ENCODE results near the gene PLCL1. TPM values are rescaled to one million over a fixed set of nuclear protein-coding genes. Genes with fewer than 3 reads are reported as not detected.

Gene PLCL1
- total RNA-seq, 2 donors from 2014 or later: 6.7 to 6.8 TPM

DNA sequence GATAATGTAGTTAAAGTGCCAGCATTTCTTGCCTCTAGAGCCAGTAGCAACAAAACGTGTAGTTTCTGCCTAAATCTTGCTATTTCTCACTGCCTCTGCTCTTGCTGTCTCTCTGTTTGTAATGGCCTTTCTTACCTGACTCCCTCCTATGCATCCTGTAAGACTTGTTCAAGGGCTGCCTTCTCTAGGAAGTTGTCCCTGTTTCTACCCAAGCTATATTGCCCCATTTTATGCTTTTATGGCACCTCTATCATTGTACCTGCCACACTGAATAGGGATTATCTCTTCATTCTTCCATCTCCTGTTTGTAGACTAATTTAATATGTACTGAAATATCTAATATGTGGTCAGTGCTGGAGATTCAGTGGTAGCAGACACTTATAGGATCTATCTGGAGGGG lies 49.2 kb downstream of the PLCL1 start:
- no peak for TF ChIP-seq POLR2AphosphoS5 (IDR thresholded peaks at IDR 0.05)
- no peak for TF ChIP-seq POLR2A (IDR thresholded peaks at IDR 0.05)
- no peak for TF ChIP-seq CTCF (IDR thresholded peaks at IDR 0.05)
- H3K27ac ChIP-seq: no peak overlapping the region
- no peak overlapping the region for H3K4me3 ChIP-seq
- intact Hi-C loops (cut with DNase I): no loop called here
- no peaks in the 10 kb centered on the region for H3K9me3 ChIP-seq
- H3K27me3 ChIP-seq (replicated peaks; ENCODE audit: insufficient read depth): no peaks in the 10 kb centered on the region
- DNase-seq (ENCODE audit: low spot score): no peak
- H3K36me3 ChIP-seq: no peaks in the 10 kb centered on the region
- WGBS: 72% methylated on average over 1 of the region's 1 CpG
- no peaks in the 10 kb centered on the region for H3K4me1 ChIP-seq (replicated peaks)

GRCh38 chr2:197857476-197858107 lies 53.2 kb downstream of the PLCL1 start:
- intact Hi-C loops (cut with DNase I): no loop called here
- TF ChIP-seq POLR2A (IDR thresholded peaks at IDR 0.05) (no peak), CTCF (IDR thresholded peaks at IDR 0.05) (no peak), POLR2AphosphoS5 (IDR thresholded peaks at IDR 0.05) (no peak)

DNA sequence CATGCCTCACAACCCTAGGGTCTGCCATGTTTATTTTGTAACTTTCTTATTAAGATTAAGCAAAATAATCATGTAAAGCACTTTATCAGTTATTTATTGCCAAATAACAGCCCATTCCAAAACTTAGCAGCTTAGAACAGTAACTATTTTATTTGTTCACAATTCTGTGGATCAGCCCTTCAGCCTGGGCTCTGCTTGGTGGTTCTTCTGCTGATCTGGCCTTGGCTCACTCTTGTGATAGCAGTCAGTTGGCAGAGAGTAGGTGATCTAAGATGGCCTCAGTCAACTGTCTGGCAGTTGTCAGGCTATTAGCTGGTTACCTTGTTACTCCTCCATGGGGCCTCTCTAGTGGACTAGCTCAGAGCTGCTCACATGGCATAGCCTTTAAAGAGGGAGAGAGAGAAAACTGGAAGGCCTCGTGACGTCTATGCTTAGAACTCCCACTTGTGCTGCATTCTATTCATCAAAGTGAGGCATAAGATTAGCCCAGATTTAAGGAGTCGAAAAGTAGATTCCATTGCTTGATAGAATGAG lies 54.3 kb downstream of the PLCL1 start:
- Histone ChIP-seq H3K4me1 (replicated peaks) (no peaks in the 10 kb centered on the region), H3K27ac (no peak overlapping the region), H3K27me3 (replicated peaks; ENCODE audit: insufficient read depth) (no peaks in the 10 kb centered on the region), H3K36me3 (no peaks in the 10 kb centered on the region), H3K9me3 (no peaks in the 10 kb centered on the region), H3K4me3 (no peak overlapping the region)
- intact Hi-C loops (cut with DNase I): no loop called here
- TF ChIP-seq CTCF (IDR thresholded peaks at IDR 0.05) (no peak), POLR2A (IDR thresholded peaks at IDR 0.05) (no peak), POLR2AphosphoS5 (IDR thresholded peaks at IDR 0.05) (no peak)
- no peak for DNase-seq (ENCODE audit: low spot score)
- WGBS: 63% methylated on average over 3 of the region's 3 CpGs

More at GRCh38 chr2:197857476-197858107, 53.2 kb downstream of the PLCL1 start:
- DNase-seq (ENCODE audit: low spot score): no peak
- 95% methylated on average over 1 of the region's 1 CpG for WGBS
- Histone ChIP-seq H3K36me3 (no peaks in the 10 kb centered on the region), H3K4me1 (replicated peaks) (no peaks in the 10 kb centered on the region), H3K27me3 (replicated peaks; ENCODE audit: insufficient read depth) (no peaks in the 10 kb centered on the region), H3K9me3 (no peaks in the 10 kb centered on the region), H3K27ac (no peak overlapping the region), H3K4me3 (no peak overlapping the region)

GRCh38 chr2:197862246-197862955 lies 58.0 kb downstream of the PLCL1 start:
- H3K4me3 ChIP-seq: no peak overlapping the region
- H3K9me3 ChIP-seq: no peaks in the 10 kb centered on the region
- DNase-seq (ENCODE audit: low spot score): no peak
- no peaks in the 10 kb centered on the region for H3K27me3 ChIP-seq (replicated peaks; ENCODE audit: insufficient read depth)
- H3K36me3 ChIP-seq: no peaks in the 10 kb centered on the region
- intact Hi-C loops (cut with DNase I): no loop called here
- no peak overlapping the region for H3K27ac ChIP-seq
- no peaks in the 10 kb centered on the region for H3K4me1 ChIP-seq (replicated peaks)
- no peak for TF ChIP-seq POLR2A (IDR thresholded peaks at IDR 0.05)
- no peak for TF ChIP-seq CTCF (IDR thresholded peaks at IDR 0.05)
- no peak for TF ChIP-seq POLR2AphosphoS5 (IDR thresholded peaks at IDR 0.05)
- 53% methylated on average over 1 of the region's 1 CpG for WGBS

Measured in prostate gland (tissue), 2 donors.